Thymus (tissue), 11 donors: Measurements from ENCODE around the gene SNX13. TPM values are rescaled to one million over a fixed set of nuclear protein-coding genes. Genes with fewer than 3 reads are reported as not detected.

ENCODE experiments used
- DNase-seq, 9 donors: peaks; one replicate each; pipeline ENCODE4 v3.0.0-alpha.2; 2013; ENCODE audit warnings: low spot score in 9 of 9, low read depth in 6 of 9, missing footprints in 1 of 9
- H3K27ac ChIP-seq, 2 donors: one replicate each; pipeline ENCODE4 v1.5.1; 2013; ENCODE audit warnings: control low read depth in 1 of 2, low read depth in 1 of 2, low read length in 1 of 2, mild to moderate bottlenecking in 1 of 2, moderate library complexity in 1 of 2
- H3K27me3 ChIP-seq, 2 donors: one replicate each; pipeline ENCODE4 v1.5.1; 2013; ENCODE audit warnings: low read length in 1 of 2; ENCODE audit not compliant: control insufficient read depth in 2 of 2, insufficient read depth in 1 of 2
- H3K36me3 ChIP-seq, 2 donors: one replicate each; pipeline ENCODE4 v1.5.1; 2013; ENCODE audit warnings: low read length in 1 of 2, mild to moderate bottlenecking in 1 of 2, moderate library complexity in 1 of 2; ENCODE audit not compliant: control insufficient read depth in 2 of 2, insufficient read depth in 2 of 2
- H3K4me1 ChIP-seq, 2 donors: one replicate each; pipeline ENCODE4 v1.5.1; 2013; ENCODE audit warnings: low read length in 2 of 2; ENCODE audit not compliant: control insufficient read depth in 2 of 2, insufficient read depth in 2 of 2
- H3K4me3 ChIP-seq, 2 donors: one replicate each; pipeline ENCODE4 v1.5.1; 2013; ENCODE audit warnings: low read length in 2 of 2, control low read depth in 1 of 2, mild to moderate bottlenecking in 1 of 2
- H3K9me3 ChIP-seq, 2 donors: one replicate each; pipeline ENCODE4 v1.5.1; 2013; ENCODE audit warnings: low read length in 1 of 2, mild to moderate bottlenecking in 1 of 2; ENCODE audit not compliant: control insufficient read depth in 2 of 2, insufficient read depth in 1 of 2
- WGBS: extraction: QIAGEN DNeasy Blood & Tissue Kit; methylation state at CpG from one replicate; pipeline ENCODE4 v1.1.7; 2013; 5-methylcytosine and 5-hydroxymethylcytosine counted together
- polyA plus RNA-seq: library from polyadenylated mRNA; stranded (reverse); fragments of 200-250 nt; gene quantifications from one replicate; pipeline ENCODE4 v1.2.3, GENCODE V29; 2013
- total RNA-seq: library from RNA; stranded (reverse); fragments of 120-200 nt; gene quantifications from one replicate; pipeline ENCODE4 v1.2.4, GENCODE V29; 2013
- donor health status: healthy.

The SNX13 gene
- total and polyA plus RNA-seq, 2 donors = 12.3 to 33.4 TPM

DNA sequence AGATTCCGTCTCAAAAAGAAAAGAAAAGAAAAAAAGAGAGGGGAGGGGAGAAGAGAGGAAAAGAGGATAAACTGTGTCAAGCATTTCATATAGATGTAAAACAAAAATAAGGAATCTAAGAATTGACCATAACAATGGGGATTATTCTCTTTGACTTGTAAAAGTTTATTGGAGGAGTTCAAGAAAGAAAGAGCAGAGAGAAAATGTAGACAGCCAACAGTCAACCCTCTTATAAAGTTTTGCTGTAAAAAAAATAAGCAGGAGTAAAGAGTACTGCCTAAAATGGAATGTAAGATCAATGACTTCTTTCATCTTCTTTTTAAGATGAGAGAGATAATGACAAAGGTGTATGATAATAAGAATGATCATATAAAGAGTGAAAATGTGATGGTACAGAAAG, 87.9 kb downstream of the SNX13 start:
- Histone ChIP-seq H3K27me3 (no peaks in the 10 kb centered on the region), H3K36me3 (peaks cover 11 to 14% of the 10 kb centered on the region in 2 donors)
- WGBS = 97% methylated on average over 1 of the region's 1 CpG

DNA sequence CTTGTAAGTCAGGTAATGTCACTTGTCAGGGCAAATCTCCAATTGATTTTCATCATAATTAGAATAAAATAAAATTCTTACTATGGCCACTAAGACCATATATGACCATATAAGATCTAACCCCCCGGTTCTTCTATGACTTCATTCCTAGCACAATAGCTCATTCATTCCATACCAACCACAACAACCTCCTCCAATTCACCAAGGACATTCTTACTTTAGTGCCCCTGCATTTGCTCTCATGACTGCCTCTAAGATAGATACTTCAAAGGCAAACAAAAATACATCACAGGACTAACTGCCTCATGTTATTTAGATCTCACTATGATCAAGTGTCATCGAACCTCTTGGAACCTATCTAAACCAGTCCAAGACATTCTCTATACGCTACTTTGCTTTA, 90.8 kb downstream of the SNX13 start:
- peaks cover 11% of the 10 kb centered on the region in 2 donors for H3K36me3 ChIP-seq

More for the DNA sequence above, 87.9 kb downstream of the SNX13 start:
- Histone ChIP-seq H3K4me1 (no peaks in the 10 kb centered on the region), H3K9me3 (peaks cover 0 to 8% of the 10 kb centered on the region in 2 donors), H3K27ac (no peak overlapping the region), H3K4me3 (no peak overlapping the region)
- no peak for DNase-seq

DNA sequence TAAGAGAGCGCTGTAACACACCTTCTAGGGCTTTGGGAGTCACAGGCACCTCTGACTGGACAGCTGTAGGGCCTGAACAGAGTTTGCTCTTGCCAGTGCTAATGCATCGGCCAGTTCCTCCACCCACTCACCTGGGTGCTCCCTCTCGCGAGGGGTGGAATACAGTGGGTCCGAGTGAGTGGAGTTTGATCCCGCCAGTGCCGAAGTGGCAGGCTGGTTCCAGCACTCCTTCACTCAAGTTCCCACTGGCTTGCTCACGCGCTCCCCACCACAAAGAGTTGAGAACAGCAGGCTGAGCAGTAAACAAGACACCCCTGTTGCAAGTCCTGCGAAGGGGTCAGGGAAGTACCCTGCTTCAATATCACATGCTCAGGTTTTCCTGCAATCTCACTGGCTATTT, 91.8 kb downstream of the SNX13 start:
- no peaks in the 10 kb centered on the region for H3K27me3 ChIP-seq
- H3K36me3 ChIP-seq = peaks cover 11% of the 10 kb centered on the region in 2 donors
- no peaks in the 10 kb centered on the region for H3K4me1 ChIP-seq
- no peak overlapping the region for H3K27ac ChIP-seq
- 97% methylated on average over 10 of the region's 10 CpGs for WGBS
- no peak for DNase-seq
- no peak overlapping the region for H3K4me3 ChIP-seq
- H3K9me3 ChIP-seq = peaks cover 0 to 8% of the 10 kb centered on the region in 2 donors

More for the DNA sequence above, 90.8 kb downstream of the SNX13 start:
- Histone ChIP-seq H3K27ac (no peak overlapping the region), H3K9me3 (peaks cover 0 to 8% of the 10 kb centered on the region in 2 donors), H3K27me3 (no peaks in the 10 kb centered on the region), H3K4me3 (no peak overlapping the region), H3K4me1 (no peaks in the 10 kb centered on the region)
- WGBS = 99% methylated on average over 3 of the region's 3 CpGs
- no peak for DNase-seq

DNA sequence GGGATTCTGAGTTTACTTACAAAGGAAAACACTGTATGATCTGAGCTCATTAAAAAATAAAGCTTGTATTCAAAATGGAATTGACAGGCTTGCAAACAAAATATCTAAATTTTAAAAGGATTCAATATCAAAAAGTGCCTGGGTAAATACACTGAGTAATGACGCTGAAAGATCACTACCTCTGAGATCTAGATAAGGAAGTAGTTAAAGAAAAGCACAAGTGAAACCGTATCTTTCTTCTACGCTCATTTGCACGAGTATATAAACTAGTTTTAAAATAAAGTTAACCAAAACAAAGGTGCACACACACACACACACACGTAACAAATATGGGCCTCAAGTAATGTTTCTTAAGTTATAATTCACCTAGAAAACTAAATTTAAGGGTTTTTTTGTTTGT, 93.4 kb downstream of the SNX13 start:
- Histone ChIP-seq H3K36me3 (peaks cover 11% of the 10 kb centered on the region in 2 donors), H3K27ac (no peak overlapping the region), H3K27me3 (no peaks in the 10 kb centered on the region), H3K9me3 (peaks cover 0 to 5% of the 10 kb centered on the region in 2 donors), H3K4me1 (no peaks in the 10 kb centered on the region), H3K4me3 (no peak overlapping the region)
- WGBS = 92% methylated on average over 5 of the region's 5 CpGs
- DNase-seq = no peak

DNA sequence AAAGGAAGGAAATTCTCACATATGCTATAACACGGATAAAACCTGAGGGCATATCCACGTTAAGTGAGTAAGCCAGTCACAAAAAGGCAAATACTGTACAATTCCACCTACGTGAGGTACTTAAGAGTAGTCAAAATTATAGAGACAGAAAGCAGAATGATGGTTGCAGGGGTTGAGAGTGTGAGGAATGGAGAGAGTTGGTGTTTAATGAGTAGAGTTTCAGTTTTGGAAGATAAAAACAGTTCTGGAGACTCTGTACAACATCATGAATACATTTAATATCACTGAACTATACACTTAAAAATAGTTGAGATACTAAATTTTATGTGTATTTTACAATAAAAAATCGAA, 95.1 kb downstream of the SNX13 start:
- peaks cover 0 to 4% of the 10 kb centered on the region in 2 donors for H3K9me3 ChIP-seq
- H3K27me3 ChIP-seq = no peaks in the 10 kb centered on the region
- no peak overlapping the region for H3K27ac ChIP-seq
- no peaks in the 10 kb centered on the region for H3K4me1 ChIP-seq
- no peak overlapping the region for H3K4me3 ChIP-seq
- WGBS = 96% methylated on average over 4 of the region's 4 CpGs
- peaks cover 16 to 17% of the 10 kb centered on the region in 2 donors for H3K36me3 ChIP-seq
- no peak for DNase-seq

DNA sequence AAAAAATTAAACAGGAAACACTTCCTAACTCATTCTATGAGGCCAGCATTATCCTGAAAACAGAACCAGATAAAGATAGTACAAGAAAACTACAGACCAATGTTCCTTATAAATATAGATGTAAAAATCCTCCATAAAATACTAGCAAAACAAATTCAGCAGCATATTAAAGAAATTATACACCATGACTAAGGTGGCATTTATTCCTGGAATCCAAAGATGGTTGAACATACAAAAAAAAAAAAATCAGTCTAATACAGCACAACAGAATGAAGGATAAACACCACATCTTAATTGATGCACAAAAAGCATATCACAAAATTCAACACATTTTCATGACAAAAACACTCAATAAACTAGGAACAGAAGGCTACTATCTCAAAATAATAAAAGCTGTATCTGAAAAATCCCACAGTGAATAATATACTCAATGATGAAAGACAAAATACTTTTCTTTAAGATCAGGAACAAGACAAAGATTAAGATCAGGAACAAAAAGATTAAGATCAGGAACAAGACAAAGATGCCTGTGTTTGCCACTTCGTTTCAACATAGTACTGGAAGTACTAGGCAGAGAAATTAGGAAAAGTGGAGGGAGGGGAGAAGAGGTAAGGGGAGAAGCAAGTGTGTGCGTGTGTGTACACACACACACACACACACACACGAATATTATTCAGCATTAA, 95.6 kb downstream of the SNX13 start:
- H3K4me1 ChIP-seq = no peaks in the 10 kb centered on the region
- peaks cover 0 to 4% of the 10 kb centered on the region in 2 donors for H3K9me3 ChIP-seq
- no peak for DNase-seq
- H3K27ac ChIP-seq = no peak overlapping the region
- H3K36me3 ChIP-seq = peaks cover 17% of the 10 kb centered on the region in 2 donors
- no peaks in the 10 kb centered on the region for H3K27me3 ChIP-seq
- 65% methylated on average over 3 of the region's 3 CpGs for WGBS
- H3K4me3 ChIP-seq = no peak overlapping the region

DNA sequence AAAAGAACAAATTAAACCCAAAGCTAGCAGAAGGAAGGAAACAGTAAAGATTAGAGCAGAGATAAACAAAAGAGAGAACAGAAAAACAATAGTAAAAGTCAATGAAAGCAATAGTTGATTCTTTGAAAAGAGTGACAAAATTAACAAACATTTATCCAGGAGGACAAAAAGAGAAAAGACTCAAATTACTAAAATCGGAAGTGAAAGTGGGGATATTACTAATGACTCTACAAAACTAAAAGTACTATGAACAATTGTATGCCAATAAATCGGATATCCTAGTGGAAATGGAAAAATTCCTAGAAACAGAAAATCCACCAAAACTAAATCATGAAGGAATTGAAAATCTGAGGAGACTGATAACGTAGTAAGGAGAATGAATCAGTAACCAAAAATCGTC, 96.3 kb downstream of the SNX13 start:
- Histone ChIP-seq H3K36me3 (peaks cover 17 to 18% of the 10 kb centered on the region in 2 donors), H3K4me3 (no peak overlapping the region), H3K27ac (no peak overlapping the region), H3K4me1 (no peaks in the 10 kb centered on the region), H3K9me3 (peaks cover 0 to 4% of the 10 kb centered on the region in 2 donors), H3K27me3 (no peaks in the 10 kb centered on the region)
- no peak for DNase-seq
- 85% methylated on average over 4 of the region's 4 CpGs for WGBS

DNA sequence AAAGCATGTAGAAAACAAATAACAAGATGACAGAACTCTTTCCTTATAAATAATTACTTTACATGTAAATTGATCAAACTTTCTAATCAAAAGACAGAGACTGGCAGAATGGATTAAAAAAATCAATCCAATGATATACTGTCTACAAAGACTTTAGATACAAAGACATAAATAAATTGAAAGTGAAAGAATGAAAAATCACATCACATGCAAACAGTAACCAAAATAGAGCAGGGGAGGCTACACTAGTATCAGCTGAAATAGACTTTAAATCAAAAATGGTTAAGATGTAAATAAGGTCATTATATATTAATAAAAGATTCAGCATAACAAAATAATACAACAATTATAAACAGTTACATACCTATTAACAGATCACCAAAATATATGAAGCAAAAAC, 97.3 kb downstream of the SNX13 start:
- no peak overlapping the region for H3K27ac ChIP-seq
- no peaks in the 10 kb centered on the region for H3K27me3 ChIP-seq
- no peak overlapping the region for H3K4me3 ChIP-seq
- DNase-seq = no peak
- H3K36me3 ChIP-seq = peaks cover 9 to 17% of the 10 kb centered on the region in 2 donors
- no peaks in the 10 kb centered on the region for H3K4me1 ChIP-seq
- no peaks in the 10 kb centered on the region for H3K9me3 ChIP-seq

DNA sequence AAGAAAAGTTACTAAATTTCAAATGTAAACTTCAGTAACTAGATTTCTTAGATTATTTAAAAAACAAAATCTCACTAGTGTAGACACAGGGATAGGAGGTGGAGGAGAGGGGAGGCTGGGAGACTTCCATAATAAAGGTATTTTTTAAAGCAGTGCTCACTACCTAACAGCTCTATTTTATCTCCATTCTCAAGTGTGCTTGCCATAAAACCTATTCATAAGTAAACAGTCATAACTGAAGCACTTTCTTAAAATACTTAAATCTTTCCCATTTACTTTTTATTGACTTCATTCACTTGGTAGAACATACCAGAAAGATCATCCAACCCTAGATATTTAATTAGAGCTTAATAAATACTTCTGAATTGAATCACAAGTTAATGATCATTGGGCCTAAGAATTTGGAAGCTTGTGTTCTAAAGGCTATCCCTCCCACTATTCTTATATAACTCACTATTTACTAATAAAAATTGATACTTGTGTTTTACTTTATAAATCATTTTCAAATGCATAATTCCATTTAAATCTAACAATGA, 107.4 kb downstream of the SNX13 start:
- Histone ChIP-seq H3K27ac (no peak overlapping the region), H3K9me3 (no peaks in the 10 kb centered on the region), H3K27me3 (no peaks in the 10 kb centered on the region), H3K36me3 (peaks cover 0 to 9% of the 10 kb centered on the region in 2 donors), H3K4me3 (no peak overlapping the region), H3K4me1 (no peaks in the 10 kb centered on the region)
- no peak for DNase-seq
